HepG2 (cell line): ENCODE data around the gene USP9X. TPM values are rescaled to one million over a fixed set of nuclear protein-coding genes. Genes with fewer than 3 reads are reported as not detected.

Experiments used
- ATAC-seq: fragments of 200-7000 bp; cut with Tn5 transposase; 3 replicates; pipeline ENCODE4 v1.9.1; 2020; ENCODE audit warnings: mild to moderate bottlenecking, moderate library complexity
- BruUV-seq: library from RNA; stranded (reverse); fragments of 400-500 nt; replicated peaks from 2 replicates; lab custom pipeline; 2021; lab: Mats Ljungman, UMichigan
- CTCF ChIA-PET: fragments of 300-600 bp; formaldehyde crosslinking; extraction: SDS; loops from one replicate; lab custom pipeline; 2021; ENCODE audit warnings: low total read pairs, inconsistent platforms, low intra/inter-chr PET ratio; lab: Yijun Ruan, JAX
- POLR2A ChIA-PET: fragments of 350-600 bp; sonication (Branson Sonifier 250); formaldehyde crosslinking; loops from one replicate; lab custom pipeline; 2020; ENCODE audit warnings: antibody characterized with exemption, inconsistent platforms; lab: Yijun Ruan, JAX
- DNase-seq: peaks from one replicate; pipeline ENCODE4 v3.0.0-alpha.2; 2015; ENCODE audit warnings: low spot score
- FAIRE-seq: peaks from 3 replicates; lab custom pipeline; 2011; peaks lifted over from hg19 to GRCh38; lab: Jason Lieb, UNC
- H2AFZ ChIP-seq: one replicate; pipeline ENCODE4 v1.6.1; 2011; ENCODE audit warnings: low read length, inconsistent platforms
- H3K27ac ChIP-seq: fragments of 300-600 bp; 3 replicates; pipeline ENCODE4 v1.8.0; 2011; ENCODE audit warnings: mixed run types, mild to moderate bottlenecking, mixed read lengths, low read length, inconsistent platforms; ENCODE audit not compliant: insufficient read depth; ENCODE audit errors: extremely low read length
- H3K27me3 ChIP-seq, 2 experiments: fragments of 200-600 bp in 1 of 2; 2 replicates in 1 of 2; 3 replicates in 1 of 2; pipeline versions ENCODE4 v1.6.0 to v1.8.0; 2011; ENCODE audit warnings: low read length in 2 of 2, mild to moderate bottlenecking in 2 of 2, moderate library complexity in 2 of 2, inconsistent platforms in 1 of 2; ENCODE audit not compliant: insufficient read depth in 2 of 2, control insufficient read depth in 1 of 2
- H3K36me3 ChIP-seq, 2 experiments: fragments of 200-600 bp in 1 of 2; replicated peaks in 1 of 2; 2 replicates in 1 of 2; 3 replicates in 1 of 2; pipeline versions ENCODE4 v1.5.1 to v1.8.0; 2011; ENCODE audit warnings: low read length in 2 of 2, inconsistent platforms in 1 of 2; ENCODE audit not compliant: insufficient read depth in 2 of 2, control insufficient read depth in 1 of 2
- H3K4me1 ChIP-seq: 2 replicates; pipeline ENCODE4 v1.5.1; 2012; ENCODE audit warnings: low read length, inconsistent platforms; ENCODE audit not compliant: insufficient read depth
- H3K4me2 ChIP-seq: 2 replicates; pipeline ENCODE4 v1.6.0; 2011; ENCODE audit warnings: low read depth, low read length, inconsistent platforms
- H3K4me3 ChIP-seq, 3 experiments: fragments of 200-600 bp in 1 of 3; sonication (generic), shearing (Covaris generic) in 1 of 3; replicated peaks in 1 of 3; 2 replicates each; pipeline ENCODE4 v1.5.1; 2011 to 2016; ENCODE audit warnings: low read length in 3 of 3, inconsistent platforms in 2 of 3, low read depth in 2 of 3, mild to moderate bottlenecking in 2 of 3, control low read depth in 1 of 3, mixed read lengths in 1 of 3; ENCODE audit not compliant: insufficient read depth in 1 of 3
- H3K79me2 ChIP-seq: one replicate; pipeline ENCODE4 v1.6.1; 2011; ENCODE audit warnings: low read length, inconsistent platforms; ENCODE audit not compliant: insufficient read depth
- H3K9ac ChIP-seq: 2 replicates; pipeline ENCODE4 v1.6.0; 2011; ENCODE audit warnings: mild to moderate bottlenecking, low read depth, low read length, inconsistent platforms; ENCODE audit not compliant: insufficient read depth
- H3K9me3 ChIP-seq: 2 replicates; pipeline ENCODE4 v1.5.1; 2012; ENCODE audit warnings: mild to moderate bottlenecking, low read length
- H4K20me1 ChIP-seq: 2 replicates; pipeline ENCODE4 v1.6.0; 2011; ENCODE audit warnings: inconsistent platforms, mild to moderate bottlenecking, low read length, moderate library complexity; ENCODE audit not compliant: insufficient read depth
- ARID4A ChIP-seq: sonication (generic); formaldehyde crosslinking; IDR thresholded peaks from 2 replicates; pipeline ENCODE4 v1.5.0; 2020; ENCODE audit warnings: mild to moderate bottlenecking, missing genetic modification reagents, borderline replicate concordance
- SAFB2 ChIP-seq: sonication (generic); formaldehyde crosslinking; IDR thresholded peaks from 2 replicates; pipeline ENCODE4 v1.5.1; 2020; ENCODE audit warnings: missing genetic modification reagents, low read depth, mild to moderate bottlenecking, borderline replicate concordance
- SUZ12 ChIP-seq: fragments of 150-350 bp; IDR thresholded peaks from 2 replicates; pipeline ENCODE4 v1.6.1; 2014; ENCODE audit warnings: low read depth, low read length
- ZNF788 ChIP-seq: sonication (generic); formaldehyde crosslinking; IDR thresholded peaks from 2 replicates; pipeline ENCODE4 v1.5.0; 2020; ENCODE audit warnings: mild to moderate bottlenecking, missing genetic modification reagents, borderline replicate concordance
- WGBS: methylation state at CpG from one replicate; pipeline ENCODE4 v1.1.6; 2017; ENCODE audit warnings: low lambda C conversion rate; 5-methylcytosine and 5-hydroxymethylcytosine counted together
- in situ Hi-C: cut with HindIII; loops from 2 replicates; pipeline ENCODE4 v1.10.0; 2017; ENCODE audit warnings: low pct_unique_long_range_greater_than_20kb; ENCODE audit not compliant: extremely low pct_ligation_motif_present
- intact Hi-C: fragments of 100-400 bp; cut with micrococcal nuclease; formaldehyde crosslinking; loops from one replicate; pipeline ENCODE4 v1.10.0; 2022; ENCODE audit not compliant: unreplicated experiment
- polyA plus RNA-seq, 8 experiments: library from polyadenylated mRNA; depleted of rRNA in 3 of 8; stranded (reverse) in 7 of 8; unstranded in 1 of 8; fragments of >200 nt; fragmentation: Illumina TruSeq in 4 of 8; extraction: Trizol in 4 of 8; gene quantifications; 2 replicates each; pipeline versions ENCODE4 v1.2.1 to v1.2.3, GENCODE V29; 2011 to 2016; ENCODE audit warnings: low read depth in 4 of 8, missing spikeins in 1 of 8, mixed read lengths in 1 of 8; ENCODE audit not compliant: insufficient read depth in 1 of 8
- total RNA-seq, 5 experiments: library from RNA; depleted of rRNA; stranded (reverse); fragments of >200 nt; fragmentation: Illumina TruSeq; extraction: Trizol; gene quantifications; 2 replicates each; pipeline ENCODE4 v1.2.3, GENCODE V29; 2016; ENCODE audit warnings: low read depth in 1 of 5

The USP9X gene
- total and polyA plus RNA-seq, 2 of the 13 experiments (the other 11 are each of a cell fraction or from before 2014, with no cell fraction given) = 22.2 to 40.5 TPM

DNA sequence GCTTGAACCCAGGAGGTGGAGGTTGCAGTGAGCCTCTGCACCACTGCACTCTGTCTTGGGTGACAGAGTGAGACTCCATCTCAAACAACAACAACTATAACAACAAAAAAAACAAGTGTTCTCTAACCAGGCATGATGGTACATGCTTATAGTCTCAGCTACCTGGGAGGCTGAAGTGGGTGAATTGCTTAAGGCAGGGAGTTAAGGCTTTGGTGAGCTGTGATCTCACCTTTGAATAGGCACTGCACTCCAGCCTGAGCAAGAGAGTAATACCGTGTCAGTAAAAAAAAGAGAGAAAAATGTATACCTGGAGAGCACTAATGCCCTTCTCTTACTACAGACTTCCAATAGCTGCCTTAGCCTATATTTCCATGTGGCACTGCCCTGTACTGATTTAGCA is 18.9 kb upstream of the USP9X start (continued):
- no peak for TF ChIP-seq ARID4A (CRISPR knock-in tag)

DNA sequence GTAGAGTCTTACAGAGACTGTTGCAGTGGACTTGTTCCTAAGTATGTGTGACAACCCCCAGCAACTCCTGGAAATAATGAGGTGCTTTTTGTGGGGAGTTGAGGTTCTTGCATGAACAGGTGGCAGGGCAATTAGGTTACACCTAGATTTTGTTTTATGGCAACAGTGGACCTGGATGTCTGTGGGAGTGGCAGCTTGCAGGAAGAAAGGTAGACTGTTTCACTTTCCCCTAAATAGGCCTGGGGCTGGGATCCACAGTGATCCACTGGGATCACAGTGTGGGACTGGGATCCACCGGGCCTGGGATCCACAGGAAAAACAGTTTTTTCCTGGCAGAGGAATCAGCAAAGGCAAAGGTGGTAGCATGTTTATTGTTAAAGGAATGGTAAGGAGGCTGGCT is 18.3 kb upstream of the USP9X start:
- Histone ChIP-seq H3K27ac (no peak overlapping the region), H3K36me3 (no peaks in the 10 kb centered on the region), H3K9me3 (no peaks in the 10 kb centered on the region), H3K4me3 (no peak overlapping the region), H3K4me2 (peak overlapping the region; percentile 18; the same call in 1 of the 2 replicates), H3K9ac (no peak overlapping the region), H4K20me1 (no peaks in the 10 kb centered on the region), H3K27me3 (no peaks in the 10 kb centered on the region), H3K4me1 (no peaks in the 10 kb centered on the region), H3K79me2 (no peaks in the 10 kb centered on the region), H2AFZ (peak overlapping the region; percentile 15)
- CTCF ChIA-PET = no interaction called here
- intact Hi-C loops (no loop called here), in situ Hi-C loops (no loop called here)
- BruUV-seq = no TSS peak
- TF ChIP-seq SAFB2 (CRISPR knock-in tag) (no peak), SUZ12 (no peak), ZNF788 (CRISPR knock-in tag) (no peak)
- DNase-seq (no peak), FAIRE-seq (no peak), ATAC-seq (no peak)
- POLR2A ChIA-PET = no interaction called here
- 0% methylated on average over 1 of the region's 1 CpG for WGBS
